Gastroesophageal sphincter (tissue), 4 donors: ENCODE data around the gene GAPVD1. TPM values are rescaled to one million over a fixed set of nuclear protein-coding genes. Genes with fewer than 3 reads are reported as not detected.

Source experiments
- ATAC-seq: fragments of 150-250 bp; one replicate; pipeline ENCODE4 v1.9.1; 2016; ENCODE audit warnings: mild to moderate bottlenecking, moderate library complexity
- H3K27ac ChIP-seq, 4 donors: fragments of 200-600 bp; sonication (generic) in 3 of 4; 1 replicate in 3 of 4; 2 replicates in 1 of 4; pipeline ENCODE4 v1.5.1; 2016 to 2019
- H3K27me3 ChIP-seq: fragments of 200-600 bp; sonication (generic); one replicate; pipeline ENCODE4 v1.5.1; 2019
- H3K36me3 ChIP-seq, 2 donors: fragments of 200-600 bp; sonication (generic); one replicate each; pipeline ENCODE4 v1.5.1; 2019; ENCODE audit warnings: control low read depth in 1 of 2
- H3K4me1 ChIP-seq, 3 donors: fragments of 200-600 bp; sonication (generic); 1 replicate in 2 of 3; 2 replicates in 1 of 3; pipeline ENCODE4 v1.5.1; 2016 to 2019; ENCODE audit warnings: control low read depth in 2 of 3
- H3K4me3 ChIP-seq, 2 donors: fragments of 200-600 bp; sonication (generic); one replicate each; pipeline ENCODE4 v1.5.1; 2019; ENCODE audit warnings: mild to moderate bottlenecking in 1 of 2, moderate library complexity in 1 of 2
- H3K9me3 ChIP-seq, 3 donors: fragments of 200-600 bp; sonication (generic); one replicate each; pipeline ENCODE4 v1.5.1; 2017 to 2019; ENCODE audit warnings: control low read depth in 2 of 3
- EP300 ChIP-seq: sonication (generic); formaldehyde crosslinking; IDR thresholded peaks from one replicate; pipeline ENCODE4 v1.6.1; 2017; ENCODE audit warnings: antibody characterized with exemption, mild to moderate bottlenecking
- POLR2A ChIP-seq, 2 donors: fragments of 450-650 bp; IDR thresholded peaks; one replicate each; pipeline ENCODE4 v1.6.1; 2017; ENCODE audit warnings: antibody characterized with exemption in 2 of 2, mild to moderate bottlenecking in 2 of 2, moderate library complexity in 1 of 2
- POLR2AphosphoS5 ChIP-seq: sonication (generic); formaldehyde crosslinking; IDR thresholded peaks from one replicate; pipeline ENCODE4 v1.6.1; 2017; ENCODE audit warnings: antibody characterized with exemption
- WGBS, 2 donors: methylation state at CpG; one replicate each; pipeline ENCODE4 v1.1.5; 2018; ENCODE audit warnings: low coverage in 1 of 2; 5-methylcytosine and 5-hydroxymethylcytosine counted together
- total RNA-seq, 4 donors: library from RNA; depleted of rRNA; stranded (reverse); fragments of >200 nt; gene quantifications; one replicate each; pipeline ENCODE4 v1.1.0, GENCODE V29; 2016
- TF ChIP-seq, protein P1 (sequence below), 4 experiments: fragments of 200-600 bp in 2 of 4; fragments of 450-650 bp in 2 of 4; sonication (generic) in 1 of 4; IDR thresholded peaks; one replicate each; pipeline ENCODE4 v1.5.1; 2017 to 2019; ENCODE audit warnings: antibody characterized with exemption in 4 of 4, mild to moderate bottlenecking in 2 of 4, moderate library complexity in 2 of 4

GAPVD1 gene
- total RNA-seq, 4 donors from 2014 or later = 41.2 to 61.4 (median 48.6) TPM

GRCh38 chr9:125377584-125378250 lies 116.1 kb downstream of the GAPVD1 start:
- WGBS, 2 donors = 80 to 100% methylated on average over 1 of the region's 8 CpGs
- H3K4me1 ChIP-seq = peaks cover 0 to 13% (median 5%) of the 10 kb centered on the region in 3 donors
- H3K27ac ChIP-seq = no peak overlapping the region
- H3K36me3 ChIP-seq = no peaks in the 10 kb centered on the region
- H3K4me3 ChIP-seq = no peak overlapping the region
- H3K27me3 ChIP-seq = peaks cover 20% of the 10 kb centered on the region
- TF ChIP-seq EP300 (no peak), POLR2A (IDR thresholded peaks at IDR 0.05) (no peak), POLR2AphosphoS5 (no peak)
- TF ChIP-seq, protein P1, sequence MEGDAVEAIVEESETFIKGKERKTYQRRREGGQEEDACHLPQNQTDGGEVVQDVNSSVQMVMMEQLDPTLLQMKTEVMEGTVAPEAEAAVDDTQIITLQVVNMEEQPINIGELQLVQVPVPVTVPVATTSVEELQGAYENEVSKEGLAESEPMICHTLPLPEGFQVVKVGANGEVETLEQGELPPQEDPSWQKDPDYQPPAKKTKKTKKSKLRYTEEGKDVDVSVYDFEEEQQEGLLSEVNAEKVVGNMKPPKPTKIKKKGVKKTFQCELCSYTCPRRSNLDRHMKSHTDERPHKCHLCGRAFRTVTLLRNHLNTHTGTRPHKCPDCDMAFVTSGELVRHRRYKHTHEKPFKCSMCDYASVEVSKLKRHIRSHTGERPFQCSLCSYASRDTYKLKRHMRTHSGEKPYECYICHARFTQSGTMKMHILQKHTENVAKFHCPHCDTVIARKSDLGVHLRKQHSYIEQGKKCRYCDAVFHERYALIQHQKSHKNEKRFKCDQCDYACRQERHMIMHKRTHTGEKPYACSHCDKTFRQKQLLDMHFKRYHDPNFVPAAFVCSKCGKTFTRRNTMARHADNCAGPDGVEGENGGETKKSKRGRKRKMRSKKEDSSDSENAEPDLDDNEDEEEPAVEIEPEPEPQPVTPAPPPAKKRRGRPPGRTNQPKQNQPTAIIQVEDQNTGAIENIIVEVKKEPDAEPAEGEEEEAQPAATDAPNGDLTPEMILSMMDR (IDR thresholded peaks at IDR 0.05) = no peak
- no peaks in the 10 kb centered on the region for H3K9me3 ChIP-seq
- no peak for ATAC-seq

DNA sequence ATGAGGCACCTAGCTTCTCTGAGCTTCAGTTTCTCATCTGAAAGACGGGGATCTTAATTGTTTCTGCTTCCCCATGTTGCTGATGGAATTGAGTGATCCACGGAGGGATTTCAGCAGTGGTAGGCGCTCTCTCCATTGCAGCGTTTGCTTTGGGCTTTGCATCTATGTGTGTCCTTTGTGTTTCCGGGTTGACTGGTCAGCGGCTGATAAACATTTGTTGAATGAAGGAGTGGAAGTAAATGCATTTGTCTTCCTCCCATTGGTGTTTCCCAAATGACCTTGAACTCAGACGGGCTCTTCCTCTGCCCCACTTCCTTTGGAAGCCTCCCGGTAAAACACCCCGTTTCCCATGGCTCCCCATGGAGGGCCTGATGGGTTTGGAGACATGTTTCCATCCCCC lies 117.2 kb downstream of the GAPVD1 start:
- peaks cover 20% of the 10 kb centered on the region for H3K27me3 ChIP-seq
- 55 to 67% methylated on average over 8 of the region's 9 CpGs for WGBS, 2 donors
- no peak for TF ChIP-seq POLR2A (IDR thresholded peaks at IDR 0.05)
- no peak for TF ChIP-seq POLR2AphosphoS5
- TF ChIP-seq, protein P1 (IDR thresholded peaks at IDR 0.05) = no peak
- no peak for TF ChIP-seq EP300
- ATAC-seq = no peak
- no peak overlapping the region for H3K27ac ChIP-seq
- peaks cover 0 to 13% (median 5%) of the 10 kb centered on the region in 3 donors for H3K4me1 ChIP-seq
- no peaks in the 10 kb centered on the region for H3K9me3 ChIP-seq
- no peaks in the 10 kb centered on the region for H3K36me3 ChIP-seq
- no peak overlapping the region for H3K4me3 ChIP-seq

DNA sequence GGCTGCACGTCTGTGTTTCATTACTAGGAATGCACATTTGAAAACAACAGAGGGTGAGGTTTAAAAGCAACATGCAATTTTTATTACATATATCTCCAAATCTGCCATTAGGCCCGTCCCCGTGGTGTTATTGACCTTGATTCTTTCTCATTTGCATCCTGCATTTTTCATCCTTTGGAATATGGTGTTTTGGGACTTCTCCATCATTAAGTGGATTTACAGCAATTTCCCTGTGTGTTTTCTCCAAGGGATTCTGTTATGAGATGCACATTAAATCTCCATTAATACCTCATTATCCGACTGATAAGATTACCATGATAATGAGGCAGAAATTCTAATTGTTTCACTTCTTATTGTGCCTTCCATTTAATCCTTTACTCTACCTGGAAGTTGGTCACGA lies 117.6 kb downstream of the GAPVD1 start:
- TF ChIP-seq POLR2AphosphoS5 (no peak), EP300 (no peak), POLR2A (IDR thresholded peaks at IDR 0.05) (no peak)
- TF ChIP-seq, protein P1 (IDR thresholded peaks at IDR 0.05) = no peak
- 58 to 70% methylated on average over 3 to 5 of the region's 5 CpGs for WGBS, 2 donors
- no peak for ATAC-seq

GRCh38 chr9:125380406-125380805 lies 118.8 kb downstream of the GAPVD1 start:
- peaks cover 20% of the 10 kb centered on the region for H3K27me3 ChIP-seq
- H3K4me1 ChIP-seq = no peaks in the 10 kb centered on the region
- H3K4me3 ChIP-seq = no peak overlapping the region
- 80% methylated on average over 6 of the region's 8 CpGs; no CpG with 5 or more reads in 1 of the 2 donors for WGBS, 2 donors
- H3K9me3 ChIP-seq = no peaks in the 10 kb centered on the region
- TF ChIP-seq POLR2A (IDR thresholded peaks at IDR 0.05) (no peak), EP300 (no peak), POLR2AphosphoS5 (no peak)
- TF ChIP-seq, protein P1 (IDR thresholded peaks at IDR 0.05) = no peak
- H3K36me3 ChIP-seq = no peaks in the 10 kb centered on the region
- no peak for ATAC-seq
- H3K27ac ChIP-seq = no peak overlapping the region

More for the DNA sequence above, 117.6 kb downstream of the GAPVD1 start:
- Histone ChIP-seq H3K4me1 (peaks cover 0 to 10% (median 5%) of the 10 kb centered on the region in 3 donors), H3K9me3 (no peaks in the 10 kb centered on the region), H3K27ac (no peak overlapping the region), H3K36me3 (no peaks in the 10 kb centered on the region), H3K27me3 (peaks cover 20% of the 10 kb centered on the region), H3K4me3 (no peak overlapping the region)

- Histone ChIP-seq H3K4me3 (no peak overlapping the region), H3K27me3 (no peaks in the 10 kb centered on the region), H3K36me3 (no peaks in the 10 kb centered on the region), H3K9me3 (no peaks in the 10 kb centered on the region), H3K4me1 (no peaks in the 10 kb centered on the region), H3K27ac (no peak overlapping the region)
- no peak for TF ChIP-seq POLR2A (IDR thresholded peaks at IDR 0.05)
- no peak for TF ChIP-seq EP300
- TF ChIP-seq POLR2AphosphoS5 = no peak
- TF ChIP-seq, protein P1 (IDR thresholded peaks at IDR 0.05) = no peak
- ATAC-seq = no peak
- 89 to 100% methylated on average over 3 to 5 of the region's 14 CpGs for WGBS, 2 donors
These were observed 126.4 kb downstream of the GAPVD1 start for GRCh38 chr9:125387861-125388524.
